RCC 7860 (cell line): ENCODE results near the gene DGKB.

Experiments used
- DNase-seq: peaks from one replicate; pipeline ENCODE4 v3.0.0-alpha.2; 2015; ENCODE audit warnings: low spot score
- FAIRE-seq: peaks from 2 replicates; lab custom pipeline; 2012; peaks lifted over from hg19 to GRCh38; lab: Jason Lieb, UNC

The DGKB gene

DNA sequence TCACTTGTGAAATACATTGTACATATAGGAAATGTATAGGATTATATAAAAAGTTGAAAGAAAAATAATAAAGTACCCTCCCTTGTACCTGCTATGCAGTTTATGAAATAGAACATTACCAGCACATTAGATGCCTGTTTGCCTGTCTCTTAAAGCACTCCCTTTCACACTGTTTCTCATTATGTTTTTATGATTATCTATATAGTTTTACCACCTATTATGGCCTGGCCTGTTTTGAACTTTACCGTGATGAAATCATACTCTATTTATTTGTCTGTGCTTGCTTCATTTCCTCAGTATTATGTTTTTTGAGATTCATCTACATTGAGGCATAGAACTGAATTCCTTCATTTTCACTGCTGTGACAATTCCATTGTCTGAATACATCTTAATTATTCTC, 41.1 kb downstream of the DGKB start:
- FAIRE-seq (no peak), DNase-seq (no peak)

DNA sequence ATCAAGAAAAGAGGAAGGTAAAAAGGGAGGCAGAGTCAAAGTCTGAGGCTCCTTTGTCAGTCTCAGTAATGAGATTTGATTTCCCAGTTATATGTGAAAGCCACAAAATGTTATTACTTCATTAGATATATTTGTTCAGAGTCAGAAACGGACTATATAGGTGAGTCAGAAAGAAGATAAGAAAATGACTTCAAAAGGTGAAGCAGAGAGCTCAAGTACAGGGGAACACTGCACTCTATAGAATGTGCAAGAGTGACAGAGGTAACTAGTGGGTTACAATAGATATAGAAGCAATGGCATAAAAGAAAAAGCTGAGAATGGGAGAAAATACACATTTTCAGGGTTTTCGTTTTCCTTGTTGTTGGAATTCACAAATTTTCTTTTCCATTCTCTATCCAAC, 43.3 kb downstream of the DGKB start:
- FAIRE-seq (no peak), DNase-seq (no peak)

DNA sequence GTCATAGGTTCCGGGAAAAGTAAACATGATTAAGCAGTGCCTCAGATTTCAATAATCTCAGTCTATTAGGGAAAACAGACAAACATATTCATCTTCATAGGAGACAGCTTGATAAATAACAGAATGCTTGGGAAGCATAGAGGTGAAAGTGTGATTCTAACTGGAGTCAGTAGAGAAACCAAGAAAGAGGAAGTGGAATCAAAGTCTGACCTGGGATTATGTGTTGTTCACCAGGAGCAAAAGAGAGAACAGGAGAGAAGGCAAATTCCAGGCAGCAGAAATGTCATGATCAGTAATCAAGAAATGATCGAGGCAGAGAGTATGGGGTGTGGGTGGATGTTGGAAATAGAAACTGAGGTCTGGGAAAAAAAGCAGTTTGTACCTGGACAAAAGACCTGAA, 43.7 kb downstream of the DGKB start:
- DNase-seq (no peak), FAIRE-seq (no peak)

DNA sequence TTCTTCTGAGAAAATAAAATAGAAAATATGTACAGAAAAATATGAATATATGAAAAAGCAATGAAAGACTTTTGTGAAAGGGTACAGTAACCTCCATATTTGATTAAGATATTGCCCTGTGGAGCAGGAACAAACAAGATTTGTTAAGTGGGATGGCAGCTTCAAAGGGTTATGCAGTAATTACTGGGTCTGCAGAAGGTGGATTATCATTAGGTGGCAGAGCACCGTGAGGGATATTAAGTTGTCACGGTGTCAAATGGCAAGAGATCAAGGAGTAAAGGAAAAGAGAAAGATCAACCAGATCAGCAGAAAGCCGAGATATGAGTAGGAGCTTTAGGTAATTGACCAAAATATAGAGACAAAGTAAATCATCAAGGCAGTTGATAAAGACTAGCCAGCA, 44.1 kb downstream of the DGKB start:
- DNase-seq (no peak), FAIRE-seq (no peak)

DNA sequence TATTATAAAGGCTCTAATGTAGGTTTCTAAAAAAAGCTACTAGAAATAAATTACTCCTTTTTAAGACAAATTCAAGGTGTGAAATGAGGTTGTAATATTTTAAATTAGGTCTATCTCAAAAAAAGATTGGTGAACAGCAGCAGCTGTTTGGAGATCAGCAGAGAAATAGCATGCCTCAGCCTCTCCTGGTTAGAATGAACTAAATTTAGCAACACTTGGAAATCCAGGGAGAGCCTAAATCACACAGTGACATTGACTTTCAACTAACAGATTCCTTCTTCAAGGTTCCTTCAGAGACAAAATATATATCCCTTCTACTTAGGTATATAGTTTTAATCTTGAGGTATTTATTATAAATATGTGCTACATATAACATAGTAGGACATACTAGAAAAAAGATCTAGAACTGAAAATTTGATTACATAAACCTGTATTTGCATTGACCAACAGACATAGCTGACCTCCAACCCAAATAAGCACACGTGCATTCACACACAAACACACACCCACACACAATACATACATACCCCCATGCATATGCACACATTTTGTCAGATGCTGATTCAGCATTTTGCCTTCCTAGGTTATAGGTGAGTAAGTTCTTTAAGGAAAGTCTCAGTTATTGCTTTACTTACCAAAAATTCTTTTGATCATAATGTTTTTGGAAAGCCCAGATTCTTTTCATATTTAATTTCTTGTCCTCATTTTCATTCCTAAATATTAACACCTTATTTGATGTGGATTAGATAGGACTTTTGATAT, 47.3 kb downstream of the DGKB start:
- DNase-seq, result no peak

DNA sequence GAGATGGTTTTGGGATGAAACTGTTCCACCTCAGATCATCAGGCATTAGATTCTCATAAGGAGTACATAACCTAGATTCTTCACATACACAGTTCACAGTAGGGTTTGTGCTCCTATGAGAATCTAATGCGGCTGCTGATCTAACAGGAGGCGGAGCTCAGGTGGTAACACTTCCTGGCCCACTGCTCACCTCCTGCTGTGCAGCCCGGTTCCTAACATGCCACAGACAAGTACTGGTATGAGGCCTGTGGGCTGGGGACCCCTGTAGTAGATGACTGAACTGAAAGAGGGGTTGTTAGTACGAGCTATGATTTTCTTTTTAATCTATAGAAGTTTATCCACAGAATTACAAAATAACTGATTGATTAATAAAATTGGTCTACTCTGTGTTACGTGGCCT, 48.1 kb downstream of the DGKB start:
- FAIRE-seq (no peak), DNase-seq (no peak)

More for the DNA sequence above, 47.3 kb downstream of the DGKB start:
- no peak for FAIRE-seq

DNA sequence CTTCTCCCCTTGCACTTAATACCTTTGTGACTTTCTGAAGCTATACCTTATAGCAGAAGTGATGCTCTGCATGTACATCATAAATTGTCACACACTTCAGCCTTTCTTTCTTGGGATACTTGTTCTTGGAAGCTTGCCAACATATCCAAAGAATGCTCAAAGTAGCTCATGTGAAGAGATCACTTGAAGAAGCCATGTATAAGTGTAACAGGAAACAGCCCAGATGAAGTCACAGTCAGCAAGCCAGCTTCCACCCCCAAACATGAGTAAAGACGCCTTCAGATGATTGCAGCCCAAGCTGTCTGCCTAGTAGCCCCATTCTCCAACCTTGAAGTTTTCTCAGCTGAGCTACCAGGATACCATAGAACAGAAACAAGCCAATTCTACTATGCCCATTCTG, 50.9 kb downstream of the DGKB start:
- no peak for DNase-seq
- FAIRE-seq, result no peak

DNA sequence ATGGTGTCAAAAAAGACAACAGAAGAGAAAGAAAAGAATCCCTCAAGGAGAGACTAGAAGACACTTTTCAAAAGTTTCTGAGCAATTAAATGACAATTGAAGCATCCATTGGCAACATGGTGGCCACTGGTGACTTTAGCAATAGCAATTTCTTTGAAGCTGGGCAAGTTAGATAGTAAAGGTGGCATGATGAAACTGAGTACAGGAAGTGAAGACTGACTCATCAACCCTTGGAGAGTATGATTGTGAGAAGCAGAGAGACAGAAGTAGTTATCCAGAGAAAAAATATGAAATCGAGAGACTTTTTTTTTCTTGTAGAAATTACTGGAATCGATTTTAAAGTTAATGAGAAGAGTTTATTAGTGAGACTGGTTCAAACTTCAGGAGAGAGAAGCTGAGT, 52.5 kb downstream of the DGKB start:
- DNase-seq (no peak), FAIRE-seq (no peak)

DNA sequence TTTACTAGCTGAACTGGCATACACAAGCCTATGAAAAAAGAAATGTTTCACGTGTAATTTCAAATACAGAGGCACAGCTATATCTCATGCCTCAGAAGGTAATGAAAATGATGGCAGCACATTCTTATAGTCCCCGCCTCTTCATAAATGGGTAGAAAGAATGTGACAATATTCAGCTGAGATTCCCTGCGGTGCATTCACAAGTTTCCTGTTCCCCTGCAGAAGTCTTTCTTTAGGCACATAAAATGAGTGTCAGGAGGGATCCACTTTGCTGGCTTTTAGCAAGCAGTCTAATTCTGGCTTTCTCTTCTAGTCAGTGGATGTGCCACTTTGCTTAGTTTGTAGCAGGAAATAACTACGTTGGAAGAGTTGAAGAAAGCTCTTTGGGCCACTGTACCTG, 56.1 kb downstream of the DGKB start:
- FAIRE-seq (no peak), DNase-seq (no peak)

DNA sequence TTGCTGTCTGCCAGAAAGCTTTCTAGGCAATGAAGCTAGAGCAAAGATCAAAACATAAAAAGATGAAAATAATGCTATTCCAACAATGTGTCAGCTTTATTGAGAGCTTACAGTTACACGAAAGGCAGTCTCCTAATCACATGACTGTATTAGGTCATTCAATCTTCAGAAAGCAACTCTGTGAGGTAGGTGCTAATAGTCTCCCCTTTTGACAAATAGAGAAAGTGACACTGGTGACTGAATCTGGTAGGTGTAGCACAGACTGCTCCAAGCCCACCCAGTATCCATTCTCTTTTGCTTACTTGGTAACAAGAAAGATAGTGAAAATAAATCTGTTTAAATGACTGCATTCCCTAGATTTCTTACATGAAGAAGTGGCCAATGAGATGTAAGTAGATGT, 58.8 kb downstream of the DGKB start:
- DNase-seq (no peak), FAIRE-seq (no peak)

DNA sequence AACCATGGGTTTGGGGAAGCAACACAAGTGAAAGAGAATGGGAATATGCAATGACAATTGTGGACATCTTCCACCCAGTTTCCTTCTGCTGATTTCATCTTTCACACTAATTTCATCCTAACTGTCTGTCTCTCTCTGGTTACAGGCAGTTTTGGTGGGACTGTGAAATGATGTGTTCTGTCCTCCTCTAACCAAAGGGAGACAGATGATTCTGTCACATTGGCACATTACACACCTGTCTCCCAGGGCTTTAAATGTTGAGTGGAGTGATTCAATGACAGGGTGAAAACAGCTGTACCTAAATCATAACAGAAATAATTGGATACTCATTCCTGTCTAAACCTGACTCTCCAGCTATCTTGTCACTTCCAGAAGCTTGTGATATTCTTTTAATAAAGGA, 60.0 kb downstream of the DGKB start:
- DNase-seq, result no peak
- no peak for FAIRE-seq

DNA sequence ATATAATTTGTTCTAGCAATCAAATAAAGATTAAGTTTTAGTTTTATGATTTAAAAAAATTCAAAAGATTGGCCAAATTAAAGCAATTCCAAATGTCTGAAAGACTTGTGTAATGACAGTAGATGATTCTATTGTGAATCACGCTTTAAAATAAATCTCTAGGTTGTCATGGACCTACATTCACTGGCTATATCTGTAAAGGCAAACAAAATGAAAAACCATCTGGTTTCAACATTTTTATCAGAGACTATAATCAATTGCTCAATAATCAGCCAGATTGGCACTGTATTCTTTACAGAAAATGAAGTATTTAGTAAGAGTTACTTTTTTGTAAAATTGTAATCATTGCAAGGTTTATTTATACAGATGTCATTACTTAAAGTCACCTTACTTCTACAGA, 60.7 kb downstream of the DGKB start:
- DNase-seq (no peak), FAIRE-seq (no peak)

DNA sequence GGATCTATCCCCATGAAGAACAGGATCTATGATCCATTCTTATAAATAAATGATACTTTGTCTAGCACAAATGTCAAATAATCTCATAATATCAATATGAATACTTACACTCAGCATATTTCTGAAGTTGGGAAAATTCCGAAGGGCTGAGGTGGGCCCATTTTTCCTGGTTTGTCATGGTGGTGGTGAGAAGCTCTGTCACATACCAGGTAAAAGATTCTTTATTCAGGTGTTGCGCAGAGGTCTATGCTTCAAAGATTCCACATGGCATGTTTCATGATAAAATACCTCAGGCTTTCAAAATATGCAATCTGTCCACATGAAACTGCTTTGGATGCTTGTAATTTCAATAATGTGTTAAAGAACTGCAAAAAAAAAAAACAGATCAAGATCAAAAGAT, 61.5 kb downstream of the DGKB start:
- no peak for FAIRE-seq

DNA sequence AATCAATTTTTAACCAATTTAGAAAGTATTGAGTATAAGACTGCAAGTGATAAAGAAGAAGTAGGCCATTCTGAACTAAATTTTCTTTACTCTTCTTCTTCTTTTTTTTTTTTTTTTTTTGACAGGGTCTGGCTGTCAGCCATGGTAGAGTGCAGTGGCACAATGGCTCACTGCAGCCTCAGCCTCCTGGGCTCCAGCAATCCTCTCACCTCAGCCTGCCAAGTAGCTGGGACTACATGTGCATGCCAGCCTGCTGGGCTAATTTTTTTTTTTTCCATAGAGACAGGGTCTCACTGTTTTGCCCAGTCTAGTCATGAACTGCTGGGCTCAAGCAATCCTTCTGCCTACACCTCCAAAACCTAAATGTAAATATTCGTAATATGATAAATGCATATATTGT, 63.2 kb downstream of the DGKB start:
- DNase-seq (no peak), FAIRE-seq (no peak)

More for the DNA sequence above, 61.5 kb downstream of the DGKB start:
- no peak for DNase-seq

DNA sequence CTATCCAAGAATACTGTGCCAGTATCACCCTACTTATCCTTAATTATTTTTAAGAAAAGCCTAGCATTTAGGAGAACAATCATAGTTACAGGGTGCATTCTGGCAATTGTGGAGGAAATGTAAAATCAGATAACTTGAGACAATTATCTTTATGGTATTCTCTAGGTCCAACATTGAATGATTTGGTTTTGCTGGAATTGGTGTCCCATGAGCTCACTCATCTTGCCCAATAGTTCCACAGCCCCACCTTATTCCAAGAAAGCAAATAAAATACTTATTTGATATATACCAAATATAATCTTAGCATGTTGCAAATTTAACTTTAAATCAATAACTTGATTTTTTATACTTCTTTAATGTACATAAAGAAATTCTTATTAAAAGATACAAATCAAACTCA, 65.3 kb downstream of the DGKB start:
- FAIRE-seq (no peak), DNase-seq (no peak)

DNA sequence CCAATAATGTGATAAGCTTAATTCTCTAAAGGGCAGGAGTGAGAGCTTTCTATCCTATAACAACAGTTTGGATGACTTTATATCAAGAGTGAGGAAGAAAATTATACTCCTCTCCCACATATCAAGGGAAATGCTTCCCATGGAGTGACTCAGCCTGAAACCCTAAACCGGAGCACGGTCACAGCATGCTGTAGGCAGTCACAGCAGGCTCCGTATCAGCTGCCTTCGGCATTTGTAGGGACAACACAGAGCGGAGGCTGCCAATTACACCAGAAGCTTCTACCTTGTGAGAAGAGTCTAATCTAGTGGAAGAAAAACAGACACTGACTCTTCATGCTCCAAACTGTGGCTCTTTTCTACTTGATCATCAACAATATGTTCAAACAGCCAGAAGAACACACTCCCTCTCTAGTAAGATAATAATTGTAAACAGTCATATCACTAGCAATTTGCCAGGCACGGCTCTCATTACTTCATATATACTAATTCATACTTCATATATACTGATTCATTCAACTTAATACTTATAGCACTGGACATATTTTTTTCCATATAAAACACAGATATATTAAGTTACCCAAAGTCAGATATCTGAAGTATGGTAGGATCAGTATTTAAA, 65.9 kb downstream of the DGKB start:
- FAIRE-seq (no peak), DNase-seq (no peak)

DNA sequence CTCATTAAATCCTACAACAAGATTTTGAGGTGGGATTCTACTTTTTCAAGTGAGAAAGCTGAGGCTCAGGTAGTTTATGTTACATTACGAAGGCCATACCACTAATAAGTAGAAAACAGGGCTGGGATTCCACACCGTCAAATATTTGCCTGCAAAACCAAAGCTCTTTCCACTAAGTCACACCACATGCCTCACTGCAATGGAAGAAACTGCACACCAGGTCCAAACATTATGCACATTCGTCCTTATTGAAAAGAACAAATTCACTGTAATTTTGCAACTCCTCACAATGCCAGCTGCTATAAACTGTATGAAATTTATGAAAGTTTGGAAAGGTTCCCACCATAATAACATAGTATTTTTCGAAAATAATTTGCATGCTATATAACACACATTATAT, 66.5 kb downstream of the DGKB start:
- DNase-seq (no peak), FAIRE-seq (no peak)

DNA sequence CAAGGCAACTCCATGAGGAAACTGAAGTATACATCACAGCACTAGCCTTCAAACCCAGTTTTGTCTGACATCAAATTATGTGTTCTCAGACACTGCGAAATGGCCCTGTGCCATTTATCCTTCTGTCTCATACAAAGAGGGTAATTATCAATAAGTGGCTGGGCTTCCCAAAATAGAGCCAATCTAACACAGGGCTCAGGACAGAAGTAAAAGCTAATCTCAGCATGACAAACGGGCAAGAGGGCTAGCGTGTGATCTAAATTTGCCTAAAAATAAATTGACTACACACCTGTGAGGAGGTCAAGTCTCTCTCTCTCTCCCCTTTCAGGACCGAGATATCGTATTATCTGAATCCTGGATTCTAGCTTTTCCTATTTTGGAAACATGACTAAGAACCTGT, 67.2 kb downstream of the DGKB start:
- FAIRE-seq, result no peak
- DNase-seq, result no peak

DNA sequence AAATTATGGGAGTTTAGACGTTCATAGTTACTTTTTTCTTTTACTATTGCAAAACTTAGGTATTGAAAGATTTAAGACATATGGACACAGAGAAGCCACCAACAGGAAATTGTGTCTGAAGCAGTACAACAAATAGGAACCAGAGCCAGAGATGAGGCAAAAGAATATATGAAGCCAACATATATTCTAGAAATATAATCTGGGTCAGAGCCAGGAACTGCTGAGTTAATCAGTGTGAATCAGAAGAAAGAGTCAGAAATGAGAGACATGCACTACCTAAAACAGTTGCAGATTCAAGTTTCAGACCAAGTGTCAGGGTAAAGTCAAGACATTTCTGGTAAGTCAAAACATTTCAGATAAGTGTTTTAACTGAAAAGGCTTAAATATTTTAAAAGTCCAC, 67.7 kb downstream of the DGKB start:
- FAIRE-seq (no peak), DNase-seq (no peak)

DNA sequence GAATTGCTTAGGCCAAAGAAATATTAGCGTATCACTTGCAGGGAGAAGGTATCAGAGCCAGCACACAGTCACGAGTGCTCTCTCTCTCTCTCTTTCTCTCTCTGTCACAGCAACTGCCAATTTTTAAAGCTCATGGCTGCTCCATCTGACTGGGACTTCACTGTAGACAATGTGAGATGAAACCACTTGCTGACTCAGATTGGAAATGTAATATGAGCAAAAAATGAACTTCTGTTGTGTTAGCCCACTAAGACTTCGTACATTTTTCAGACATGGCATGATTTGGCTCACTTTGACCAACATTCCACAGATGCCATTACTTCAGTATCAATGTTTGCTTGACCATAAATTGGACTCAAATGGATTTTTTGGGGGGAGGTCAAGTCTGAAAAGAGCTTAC, 68.1 kb downstream of the DGKB start:
- no peak for FAIRE-seq

DNA sequence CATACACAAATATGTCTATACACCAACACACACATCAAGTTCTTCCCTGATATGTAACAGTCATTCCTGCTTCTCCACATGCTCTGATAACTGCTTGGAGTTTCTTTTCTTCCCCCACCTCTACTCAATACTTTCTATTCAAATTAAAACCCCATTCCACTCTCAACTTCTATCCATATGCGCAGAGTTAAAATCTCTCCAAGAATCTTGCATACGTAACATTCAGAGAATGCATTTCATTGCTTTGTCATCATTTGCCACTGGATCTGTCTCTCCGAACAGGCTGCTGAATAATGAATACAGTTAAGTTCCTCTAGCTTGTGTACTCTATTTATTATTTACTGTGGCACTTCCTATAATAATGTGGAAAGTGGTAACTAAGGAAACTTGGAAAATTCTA, 68.8 kb downstream of the DGKB start:
- no peak for FAIRE-seq
- no peak for DNase-seq

More for the DNA sequence above, 68.1 kb downstream of the DGKB start:
- DNase-seq, result no peak

DNA sequence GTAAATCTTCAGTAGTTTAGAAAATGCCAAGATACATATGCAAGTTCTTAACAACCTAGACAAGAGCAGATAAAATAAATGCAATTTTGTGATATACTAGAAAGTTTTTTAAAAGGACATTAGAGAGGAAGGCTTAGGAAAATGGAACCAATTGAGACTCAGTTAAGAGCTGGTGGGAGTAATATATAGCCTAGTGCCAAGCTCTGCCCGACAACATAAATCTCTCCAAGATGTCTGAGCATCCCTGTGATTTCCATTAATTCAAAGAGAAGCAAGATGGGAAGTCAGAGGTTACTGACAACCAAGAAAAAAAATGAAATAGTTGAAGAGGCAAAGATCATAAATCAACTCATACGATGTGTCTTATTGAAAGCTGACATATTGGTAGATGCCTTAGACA, 74.5 kb downstream of the DGKB start:
- no peak for FAIRE-seq

DNA sequence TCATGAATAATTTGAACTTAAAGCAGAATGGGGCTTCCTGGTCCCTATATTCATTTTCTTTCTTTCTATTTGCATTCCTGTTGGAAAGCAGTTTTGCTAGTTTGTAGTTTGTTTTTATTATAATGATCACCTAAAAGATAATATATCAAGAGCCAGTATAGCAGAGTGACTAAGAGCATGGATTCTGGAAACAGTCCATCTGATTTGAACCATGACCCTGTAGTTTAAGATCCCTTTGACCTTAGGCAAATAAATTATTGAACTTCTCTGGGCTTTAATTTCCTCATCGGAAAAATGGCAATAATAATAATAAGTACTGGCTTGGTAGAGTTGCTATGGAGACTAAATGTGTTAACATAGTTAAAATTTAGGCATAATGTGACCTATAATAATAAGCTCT, 76.1 kb downstream of the DGKB start:
- FAIRE-seq (no peak), DNase-seq (no peak)

More for the DNA sequence above, 74.5 kb downstream of the DGKB start:
- no peak for DNase-seq
